HG03575 (cell line): ENCODE results near the gene PAK1.
"Not testable (repeated sequence)": the region's sequence is repeated elsewhere in the genome, so short reads cannot be mapped to it uniquely, and the experiment has no call there.

Experiments used
- ATAC-seq: cut with Tn5 transposase; IDR thresholded peaks from one replicate; pipeline ENCODE4 v1.9.1; 2021; ENCODE audit not compliant: unreplicated experiment, insufficient number of reproducible peaks, low FRiP score; ENCODE audit errors: extremely low read depth

Gene PAK1

DNA sequence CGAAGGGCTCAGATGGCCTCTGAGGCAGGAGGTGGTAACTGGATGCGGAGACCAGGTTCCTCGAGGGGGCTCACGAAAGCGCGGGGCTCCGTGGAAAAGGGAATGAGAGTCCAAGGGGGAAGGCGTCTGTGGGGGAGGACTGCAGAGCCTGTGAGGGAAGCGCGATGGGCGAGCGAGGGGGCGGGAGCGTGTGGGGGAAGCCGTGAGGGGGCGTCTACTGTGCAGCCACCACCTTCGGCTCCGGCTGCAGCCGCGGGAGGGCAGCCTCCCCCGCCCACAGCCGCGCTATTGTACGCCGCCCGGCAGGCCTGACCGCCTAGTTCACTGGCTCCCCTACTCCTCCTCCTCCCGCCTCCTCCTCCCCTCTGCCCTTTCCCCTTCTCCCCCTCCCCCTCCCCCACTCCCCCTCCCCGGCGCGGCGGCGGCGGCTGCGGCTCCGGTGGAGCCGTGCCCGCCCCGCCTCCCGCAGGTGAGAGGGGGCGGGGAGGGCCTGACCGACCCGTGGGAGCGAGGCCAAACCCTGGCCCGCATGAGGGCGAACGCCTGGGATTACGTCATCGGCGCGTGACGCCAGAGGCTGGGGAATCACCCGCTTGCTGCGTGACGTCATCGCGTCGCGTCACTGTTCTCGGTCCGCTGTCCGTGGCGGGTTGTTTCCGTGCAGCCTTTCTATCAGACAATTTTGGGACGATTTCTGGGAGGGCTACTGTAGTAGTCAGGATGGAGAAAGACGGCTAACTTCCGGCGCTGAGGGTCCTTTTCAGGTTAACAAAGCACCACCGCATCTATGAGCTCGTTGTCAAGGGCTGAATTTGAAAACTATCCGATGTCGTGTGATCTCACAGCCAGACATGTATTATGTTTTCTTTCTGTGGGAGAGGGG, at the start of gene PAK1:
Gene PAK1 (minus strand): TSS at position 294 of the 883 bp plus-strand sequence. CDS start 81,574 bp downstream, outside the sequence.
- no peak for ATAC-seq

- ATAC-seq: no peak
Measured at GRCh38 chr11:77522215-77522614, 48.3 kb upstream of the PAK1 start.

DNA sequence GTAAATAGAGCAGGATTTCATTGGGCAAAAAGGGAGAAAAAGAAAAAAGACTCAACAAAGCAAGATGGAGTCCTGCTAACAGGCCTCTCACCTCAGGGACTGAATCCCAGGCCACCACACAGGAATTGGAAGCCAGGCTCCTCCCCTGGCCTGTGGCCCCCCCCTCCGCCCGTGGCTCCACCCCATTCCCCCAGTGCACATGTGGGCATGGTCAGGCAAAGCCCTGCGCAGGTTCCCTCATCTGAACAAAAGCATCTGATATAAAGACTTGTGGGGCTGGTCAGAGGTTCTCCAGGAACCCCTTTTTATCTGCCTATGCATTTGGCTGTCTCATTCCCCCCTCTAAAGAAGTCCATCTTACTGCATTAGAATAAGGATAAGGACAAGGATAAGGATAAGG, 46.0 kb upstream of the PAK1 start:
- no peak for ATAC-seq

GRCh38 chr11:77518471-77518870, 44.6 kb upstream of the PAK1 start:
- no peak for ATAC-seq

GRCh38 chr11:77517753-77518152, 43.9 kb upstream of the PAK1 start:
- ATAC-seq: no peak

DNA sequence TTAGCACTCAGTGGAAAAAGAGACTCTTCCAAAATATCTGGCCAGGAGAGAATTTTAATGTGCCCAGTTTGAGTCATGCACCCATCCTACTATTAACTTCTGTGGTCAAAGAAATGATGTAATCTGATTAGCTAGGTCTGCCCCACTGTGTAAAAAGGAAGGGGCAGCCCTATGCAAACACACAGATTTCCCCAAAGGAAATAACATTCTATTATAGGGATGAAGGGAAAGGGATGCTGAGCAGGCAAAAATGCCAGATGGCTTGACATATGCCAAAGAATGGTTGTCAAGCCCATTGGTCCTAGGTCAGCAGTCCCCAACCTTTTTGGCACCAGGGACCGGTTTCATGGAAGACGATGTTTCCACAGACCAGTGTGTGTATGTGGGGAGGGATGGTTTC, 43.3 kb upstream of the PAK1 start:
- ATAC-seq: no peak

DNA sequence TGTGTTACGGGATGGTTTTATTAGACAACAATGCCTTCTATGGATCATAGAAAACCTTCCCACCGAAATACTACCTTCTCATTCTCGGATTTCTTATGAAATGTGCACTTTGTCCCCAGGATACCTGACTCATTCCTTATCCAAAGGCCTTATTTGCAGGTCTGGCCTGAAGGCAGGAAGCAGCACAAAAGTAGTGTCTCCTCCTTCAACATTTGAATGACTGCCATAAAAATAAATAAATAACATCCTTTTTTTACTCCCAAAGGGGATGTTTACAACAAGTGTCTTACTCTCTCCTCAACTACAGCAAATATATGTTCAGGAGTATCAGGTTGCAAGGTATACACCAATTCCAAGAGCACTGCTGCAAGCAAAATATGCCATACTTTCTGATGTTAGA, 41.6 kb upstream of the PAK1 start:
- ATAC-seq: no peak

- ATAC-seq: no peak
Measured at GRCh38 chr11:77515063-77515462, 41.2 kb upstream of the PAK1 start.

GRCh38 chr11:77512092-77512491, 38.2 kb upstream of the PAK1 start:
- no peak for ATAC-seq

GRCh38 chr11:77510851-77511250, 37.0 kb upstream of the PAK1 start:
- ATAC-seq: no peak

GRCh38 chr11:77510095-77510494, 36.2 kb upstream of the PAK1 start:
- ATAC-seq: no peak

DNA sequence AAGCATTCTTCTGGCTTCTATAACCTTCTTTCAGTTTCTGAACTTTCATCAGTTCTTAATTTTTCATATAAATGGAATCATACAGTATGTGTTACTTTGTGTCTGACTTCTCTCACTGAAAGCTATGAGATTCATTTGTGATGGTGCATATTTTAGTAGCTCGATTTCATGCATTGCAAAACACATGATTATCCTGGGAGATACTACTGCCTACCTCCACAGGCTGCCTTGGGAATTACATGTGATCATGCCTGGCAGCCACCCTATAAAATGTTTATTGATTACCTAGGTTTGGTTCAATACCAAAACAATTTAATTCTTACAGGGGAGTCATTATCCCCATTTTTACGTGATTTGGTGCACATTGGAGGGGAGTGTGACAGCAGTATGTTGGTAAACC, 34.1 kb upstream of the PAK1 start:
- ATAC-seq: no peak

GRCh38 chr11:77506857-77507256, 33.0 kb upstream of the PAK1 start:
- no peak for ATAC-seq

DNA sequence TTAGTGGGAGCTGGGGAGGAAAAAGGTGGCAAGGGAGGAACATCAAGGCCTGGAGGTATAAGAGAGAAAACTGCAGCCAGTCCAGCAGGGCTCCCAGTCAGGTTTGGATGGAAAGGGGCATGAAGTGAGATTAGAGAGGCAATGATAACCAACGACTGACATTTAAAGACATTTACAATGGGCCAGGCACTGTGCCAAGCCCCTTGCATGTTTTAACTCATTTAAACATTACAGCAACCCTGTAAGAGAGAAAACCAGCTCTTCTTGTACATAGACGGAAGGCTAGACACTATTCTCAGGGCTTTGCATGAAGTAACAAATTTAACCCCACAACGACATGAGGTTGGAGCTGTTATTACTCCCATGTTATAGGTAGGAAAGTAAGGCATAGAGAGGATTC, 32.1 kb upstream of the PAK1 start:
- ATAC-seq: no peak

DNA sequence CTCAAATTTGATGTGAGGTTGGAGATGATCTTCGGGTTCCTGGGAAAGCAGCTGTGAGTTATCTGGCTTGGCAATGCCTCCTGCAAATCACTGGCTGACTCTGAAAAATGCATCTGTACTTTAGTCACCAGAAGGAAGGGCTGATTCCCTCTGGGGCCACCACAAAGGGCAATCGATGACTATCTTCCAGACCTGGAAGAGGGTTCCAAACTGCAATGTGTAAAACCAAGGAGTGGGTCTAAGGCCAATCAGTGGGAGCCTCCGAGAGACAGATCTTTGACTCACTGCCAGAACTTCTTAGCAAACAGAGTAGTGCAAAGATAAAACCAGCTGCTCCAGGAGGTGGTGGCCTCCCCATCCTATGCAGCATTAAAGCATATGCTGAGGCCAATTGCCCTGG, 29.1 kb upstream of the PAK1 start:
- no peak for ATAC-seq

GRCh38 chr11:77502346-77502905, 28.5 kb upstream of the PAK1 start:
- no peak for ATAC-seq

GRCh38 chr11:77501758-77502157, 27.9 kb upstream of the PAK1 start:
- ATAC-seq: no peak

GRCh38 chr11:77497368-77497767, 23.5 kb upstream of the PAK1 start:
- no peak for ATAC-seq

DNA sequence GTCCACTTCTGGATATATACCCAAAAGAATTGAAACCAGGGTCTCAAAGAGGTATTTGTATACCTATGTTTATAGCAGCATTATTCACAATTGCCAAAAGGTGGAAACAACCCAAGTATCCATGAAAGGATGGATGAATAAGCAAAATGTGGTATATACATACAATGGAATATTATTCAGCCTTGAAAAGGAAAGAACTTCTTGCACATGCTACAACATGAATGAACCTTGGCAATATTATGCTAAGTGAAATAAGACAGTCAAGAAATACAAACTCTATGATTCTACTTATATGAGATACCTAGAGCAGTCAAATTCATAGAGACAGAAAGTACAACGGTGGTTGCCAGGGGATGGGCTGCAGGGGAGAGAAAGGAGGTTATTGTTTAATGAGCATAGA, 21.6 kb upstream of the PAK1 start:
- ATAC-seq: no peak

DNA sequence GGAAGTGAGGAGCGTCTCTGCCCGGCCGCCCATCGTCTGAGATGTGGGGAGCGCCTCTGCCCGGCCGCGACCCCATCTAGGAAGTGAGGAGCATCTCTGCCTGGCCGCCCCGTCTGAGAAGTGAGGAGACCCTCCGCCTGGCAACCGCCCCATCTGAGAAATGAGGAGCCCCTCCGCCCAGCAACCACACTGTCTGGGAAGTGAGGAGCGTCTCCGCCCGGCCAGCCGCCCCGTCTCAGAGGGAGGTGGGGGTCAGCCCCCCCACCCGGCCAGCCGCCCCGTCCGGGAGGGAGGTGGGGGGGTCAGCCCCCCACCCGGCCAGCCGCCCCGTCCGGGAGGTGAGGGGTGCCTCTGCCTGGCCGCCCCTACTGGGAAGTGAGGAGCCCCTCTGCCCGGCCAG, 16.1 kb upstream of the PAK1 start:
- not testable (repeated sequence) for ATAC-seq

GRCh38 chr11:77487790-77488189, 13.9 kb upstream of the PAK1 start:
- ATAC-seq: no peak
